H1 (cell line): ENCODE results near the gene WNK3. TPM values are rescaled to one million over a fixed set of nuclear protein-coding genes. Genes with fewer than 3 reads are reported as not detected.

Experiments used
- NRF1 ChIP-seq: IDR thresholded peaks from 2 replicates; pipeline ENCODE4 v1.6.1; 2011; ENCODE audit warnings: mild to moderate bottlenecking, low read depth, low read length, improper control_type of control experiment
- SUZ12 ChIP-seq: fragments of 200-600 bp; sonication (generic); IDR thresholded peaks from 2 replicates; pipeline ENCODE4 v1.6.1; 2012; ENCODE audit warnings: mild to moderate bottlenecking, inconsistent platforms, low read length, moderate library complexity, mixed read lengths
- polyA plus RNA-seq, 7 experiments: library from polyadenylated mRNA; depleted of rRNA in 3 of 7; stranded (reverse) in 5 of 7; unstranded in 2 of 7; fragments of >200 nt in 5 of 7; fragments of 200-250 nt in 2 of 7; gene quantifications; 1 replicate in 5 of 7; 2 replicates in 1 of 7; 4 replicates in 1 of 7; pipeline versions ENCODE4 v1.2.1 to v1.2.3, GENCODE V29; 2011 to 2013; ENCODE audit warnings: missing spikeins in 2 of 7, mixed read lengths in 2 of 7
- total RNA-seq: library from RNA; stranded (reverse); fragmentation: NEBNext Ultra II Directional; extraction: Animal tissue kit (Norgen Biotek cat#: 25700); gene quantifications from 2 replicates; pipeline ENCODE4 v1.2.1, GENCODE V29; 2021
- TF ChIP-seq, protein P1 (sequence below): IDR thresholded peaks from 2 replicates; pipeline ENCODE4 v1.6.1; 2012; ENCODE audit warnings: inconsistent platforms

The WNK3 gene
- total and polyA plus RNA-seq, 2 of the 8 experiments (the other 6 are each of a cell fraction or from before 2014, with no cell fraction given), result 5.5 to 37.5 TPM

GRCh38 chrX:54181202-54181953, 176.5 kb downstream of the WNK3 start (continued):
- TF ChIP-seq NRF1, result no peak
- TF ChIP-seq, protein P1, sequence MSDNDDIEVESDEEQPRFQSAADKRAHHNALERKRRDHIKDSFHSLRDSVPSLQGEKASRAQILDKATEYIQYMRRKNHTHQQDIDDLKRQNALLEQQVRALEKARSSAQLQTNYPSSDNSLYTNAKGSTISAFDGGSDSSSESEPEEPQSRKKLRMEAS, result no peak
- TF ChIP-seq SUZ12, result no peak
